Kidney (tissue), 14 donors: Measurements from ENCODE around the gene PSORS1C2. TPM values are rescaled to one million over a fixed set of nuclear protein-coding genes. Genes with fewer than 3 reads are reported as not detected.

ENCODE experiments used
- DNase-seq, 5 donors: peaks; one replicate each; pipeline ENCODE4 v3.0.0-alpha.2; 2013 to 2020
- FAIRE-seq: peaks from 2 replicates; lab custom pipeline; 2012; peaks lifted over from hg19 to GRCh38; lab: Jason Lieb, UNC
- H3K27ac ChIP-seq, 2 donors: one replicate each; pipeline ENCODE4 v1.7.0; 2013; ENCODE audit warnings: low read depth in 2 of 2, low read length in 2 of 2, inconsistent platforms in 1 of 2
- H3K27me3 ChIP-seq: one replicate; pipeline ENCODE4 v1.7.1; 2013; ENCODE audit warnings: low read length, inconsistent platforms; ENCODE audit not compliant: control insufficient read depth, insufficient read depth
- H3K36me3 ChIP-seq, 3 donors: one replicate each; pipeline versions ENCODE4 v1.7.0 to v1.7.1; 2013; ENCODE audit warnings: low read length in 3 of 3, control low read depth in 1 of 3, inconsistent platforms in 1 of 3; ENCODE audit not compliant: insufficient read depth in 3 of 3, control insufficient read depth in 2 of 3
- H3K4me1 ChIP-seq, 3 donors: one replicate each; pipeline versions ENCODE4 v1.7.0 to v1.7.1; 2013; ENCODE audit warnings: low read length in 3 of 3, inconsistent platforms in 1 of 3, low read depth in 1 of 3; ENCODE audit not compliant: control insufficient read depth in 2 of 3, insufficient read depth in 2 of 3
- H3K4me3 ChIP-seq, 3 donors: one replicate each; pipeline versions ENCODE4 v1.7.0 to v1.8.1; 2013; ENCODE audit warnings: low read length in 3 of 3, control low read depth in 1 of 3, inconsistent platforms in 1 of 3
- H3K9ac ChIP-seq, 3 donors: one replicate each; pipeline versions ENCODE4 v1.7.0 to v1.7.1; 2013; ENCODE audit warnings: low read length in 3 of 3, control low read depth in 1 of 3, inconsistent platforms in 1 of 3
- H3K9me3 ChIP-seq, 3 donors: one replicate each; pipeline versions ENCODE4 v1.7.0 to v1.7.1; 2013; ENCODE audit warnings: low read length in 3 of 3, control low read depth in 1 of 3, inconsistent platforms in 1 of 3; ENCODE audit not compliant: control insufficient read depth in 2 of 3, insufficient read depth in 1 of 3
- intact Hi-C: fragments of 100-400 bp; cut with DNase I; formaldehyde crosslinking; loops from one replicate; pipeline ENCODE4 v1.11.1; 2022
- polyA plus RNA-seq: library from polyadenylated mRNA; stranded (reverse); fragments of 350-450 nt; fragmentation: Illumina TruSeq; extraction: RNeasy Lipid Tissue Mini Kit (QIAGEN cat#74804); gene quantifications from one replicate; pipeline ENCODE4 v1.2.3, GENCODE V29; 2014; ENCODE audit warnings: low read depth, low replicate concordance; ENCODE audit not compliant: insufficient read depth
- total RNA-seq: library from RNA; stranded (reverse); fragmentation: NEBNext Ultra II Directional; extraction: Animal tissue kit (Norgen Biotek cat#: 25700); gene quantifications from one replicate; pipeline ENCODE4 v1.2.1, GENCODE V29; 2021
- TF ChIP-seq, protein P1 (sequence below): IDR thresholded peaks from 3 replicates; pipeline ENCODE4 v1.5.1; 2012; ENCODE audit warnings: mild to moderate bottlenecking, moderate library complexity, borderline replicate concordance; ENCODE audit not compliant: insufficient read depth; ENCODE audit errors: extremely low read depth
- donor health status: control.
- donor health status: control.
- donor health status: control.
- donor health status: control.
- donor health status: control.
- donor health status: DM: yes; HTN: yes; CAD: no.
- donor health status: Normal renal cell carcinoma (clear cell type).

PSORS1C2 gene
- total and polyA plus RNA-seq, 2 donors from 2014 or later, result not detected

DNA sequence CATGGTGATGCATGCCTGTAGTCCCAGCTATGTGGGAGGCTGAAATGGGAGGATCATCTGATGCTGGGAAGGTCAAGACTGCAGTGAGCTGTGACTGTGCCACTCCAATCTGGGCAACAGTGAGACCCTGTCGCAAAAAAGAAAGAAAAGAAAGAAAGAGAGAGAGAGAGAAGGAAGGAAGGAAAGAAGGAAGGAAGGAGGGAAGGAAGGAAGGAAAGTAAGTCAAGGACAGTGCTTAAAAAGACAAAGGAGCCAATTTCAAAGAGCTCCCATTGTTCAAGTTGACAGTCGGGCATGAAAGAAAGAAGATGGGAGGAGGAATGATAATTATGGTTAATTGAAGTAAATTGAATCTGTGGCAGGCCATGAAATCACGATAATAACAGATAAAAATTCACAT lies 42.7 kb downstream of the PSORS1C2 start:
- DNase-seq, result no peak
- Histone ChIP-seq H3K27ac (no peak overlapping the region), H3K27me3 (no peaks in the 10 kb centered on the region), H3K36me3 (no peaks in the 10 kb centered on the region), H3K9ac (no peak overlapping the region), H3K4me3 (no peak overlapping the region), H3K4me1 (peaks cover 0 to 4% (median 3%) of the 10 kb centered on the region in 3 donors), H3K9me3 (no peaks in the 10 kb centered on the region)
- intact Hi-C loops, result no loop called here
- no peak for FAIRE-seq
- TF ChIP-seq, protein P1, sequence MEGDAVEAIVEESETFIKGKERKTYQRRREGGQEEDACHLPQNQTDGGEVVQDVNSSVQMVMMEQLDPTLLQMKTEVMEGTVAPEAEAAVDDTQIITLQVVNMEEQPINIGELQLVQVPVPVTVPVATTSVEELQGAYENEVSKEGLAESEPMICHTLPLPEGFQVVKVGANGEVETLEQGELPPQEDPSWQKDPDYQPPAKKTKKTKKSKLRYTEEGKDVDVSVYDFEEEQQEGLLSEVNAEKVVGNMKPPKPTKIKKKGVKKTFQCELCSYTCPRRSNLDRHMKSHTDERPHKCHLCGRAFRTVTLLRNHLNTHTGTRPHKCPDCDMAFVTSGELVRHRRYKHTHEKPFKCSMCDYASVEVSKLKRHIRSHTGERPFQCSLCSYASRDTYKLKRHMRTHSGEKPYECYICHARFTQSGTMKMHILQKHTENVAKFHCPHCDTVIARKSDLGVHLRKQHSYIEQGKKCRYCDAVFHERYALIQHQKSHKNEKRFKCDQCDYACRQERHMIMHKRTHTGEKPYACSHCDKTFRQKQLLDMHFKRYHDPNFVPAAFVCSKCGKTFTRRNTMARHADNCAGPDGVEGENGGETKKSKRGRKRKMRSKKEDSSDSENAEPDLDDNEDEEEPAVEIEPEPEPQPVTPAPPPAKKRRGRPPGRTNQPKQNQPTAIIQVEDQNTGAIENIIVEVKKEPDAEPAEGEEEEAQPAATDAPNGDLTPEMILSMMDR, result no peak

DNA sequence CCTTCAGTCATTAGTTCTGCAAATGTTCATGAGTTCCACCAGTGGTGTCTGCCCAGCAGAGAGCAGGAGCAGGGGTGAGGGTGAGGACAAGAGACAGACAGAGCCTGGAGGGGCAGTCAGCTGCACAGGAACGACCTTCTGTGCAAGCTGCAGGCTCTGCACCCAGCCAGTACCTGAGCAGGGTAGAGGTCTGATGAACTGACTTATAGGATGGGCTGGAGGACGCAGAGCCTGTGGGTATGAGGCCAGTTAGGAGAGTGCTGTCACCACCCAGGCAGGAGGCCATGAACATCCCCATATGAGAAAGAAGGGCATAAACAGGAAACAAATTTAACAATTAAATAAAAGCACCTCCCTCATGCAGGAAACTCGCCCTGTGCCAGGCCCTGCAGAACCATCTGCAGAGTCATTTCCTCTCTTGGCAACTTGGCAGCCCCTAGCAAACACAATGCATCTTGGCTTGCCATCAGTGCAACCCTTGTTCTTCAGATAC lies 44.4 kb downstream of the PSORS1C2 start:
- H3K9ac ChIP-seq, result no peak overlapping the region
- peaks cover 0 to 4% (median 3%) of the 10 kb centered on the region in 3 donors for H3K4me1 ChIP-seq
- no peaks in the 10 kb centered on the region for H3K36me3 ChIP-seq
- TF ChIP-seq, protein P1, result no peak
- H3K27me3 ChIP-seq, result no peaks in the 10 kb centered on the region
- no peaks in the 10 kb centered on the region for H3K9me3 ChIP-seq
- no peak overlapping the region for H3K27ac ChIP-seq
- DNase-seq (no peak), FAIRE-seq (no peak)
- intact Hi-C loops, result no loop called here
- no peak overlapping the region for H3K4me3 ChIP-seq

- Histone ChIP-seq H3K4me3 (no peak overlapping the region), H3K4me1 (peaks cover 0 to 4% (median 3%) of the 10 kb centered on the region in 3 donors), H3K9me3 (no peaks in the 10 kb centered on the region), H3K27me3 (no peaks in the 10 kb centered on the region), H3K27ac (no peak overlapping the region), H3K9ac (no peak overlapping the region), H3K36me3 (no peaks in the 10 kb centered on the region)
- intact Hi-C loops, result no loop called here
- no peak for DNase-seq
- FAIRE-seq, result no peak
- TF ChIP-seq, protein P1, result no peak
Measured at GRCh38 chr6:31092769-31093505, 45.9 kb downstream of the PSORS1C2 start.
